B cell (primary cell): ENCODE measurements around the gene PLCD3.

ENCODE experiments used
- EZH2 ChIP-seq: IDR thresholded peaks from 2 replicates; pipeline ENCODE4 v1.6.1; 2012; ENCODE audit warnings: borderline replicate concordance, low read depth, mild to moderate bottlenecking, moderate library complexity, low read length; ENCODE audit not compliant: insufficient read depth, poor library complexity, severe bottlenecking
- TF ChIP-seq, protein P1 (sequence below): fragments of 200-600 bp; IDR thresholded peaks from one replicate; pipeline ENCODE4 v1.8.0; 2022; ENCODE audit warnings: antibody characterized with exemption, mild to moderate bottlenecking

DNA sequence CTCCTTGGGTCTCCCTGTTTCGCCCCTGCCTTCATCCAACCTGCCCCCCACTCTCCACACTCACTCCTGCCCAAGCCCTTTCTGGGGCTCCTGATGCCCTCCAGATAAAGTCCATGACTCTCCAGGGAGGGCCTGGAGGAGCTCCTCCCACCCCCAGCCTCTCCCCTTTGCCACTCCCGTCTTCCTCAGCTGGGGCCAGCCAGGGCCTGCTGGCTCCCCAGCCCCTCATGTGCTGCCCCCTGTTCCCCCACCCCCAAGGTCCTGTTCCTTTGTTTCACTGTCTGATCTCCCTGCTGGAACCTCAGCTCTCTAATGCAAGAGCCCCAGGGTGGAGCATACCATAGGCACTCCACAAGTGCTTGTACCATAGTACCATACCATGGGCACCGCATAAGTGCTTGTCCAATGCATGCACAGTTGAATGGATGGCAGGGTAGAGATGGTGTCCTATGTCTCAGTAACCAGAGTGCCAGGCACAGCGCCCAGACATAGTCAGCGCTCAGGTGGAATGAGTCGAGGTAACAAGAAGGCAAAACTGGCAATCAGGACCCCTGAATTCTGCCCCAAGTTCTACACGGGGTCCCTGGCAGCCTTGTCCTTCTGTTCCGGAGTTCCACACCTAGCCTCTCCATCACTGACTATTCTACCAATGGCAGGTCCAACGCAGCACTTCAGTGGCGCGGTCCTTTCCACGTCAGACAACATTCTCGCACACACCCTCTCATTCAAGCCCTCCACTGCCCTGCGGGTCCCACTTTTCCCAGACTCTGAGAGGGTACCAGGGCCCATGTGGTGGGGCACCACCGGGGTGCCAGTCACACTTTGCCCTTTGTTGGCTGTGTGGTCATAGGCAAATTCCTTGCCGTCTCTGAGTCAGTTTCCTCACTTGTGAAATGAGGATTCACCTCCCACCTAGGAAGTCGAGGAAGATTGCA lies 1.4 kb downstream of the PLCD3 start:
- TF ChIP-seq, protein P1, sequence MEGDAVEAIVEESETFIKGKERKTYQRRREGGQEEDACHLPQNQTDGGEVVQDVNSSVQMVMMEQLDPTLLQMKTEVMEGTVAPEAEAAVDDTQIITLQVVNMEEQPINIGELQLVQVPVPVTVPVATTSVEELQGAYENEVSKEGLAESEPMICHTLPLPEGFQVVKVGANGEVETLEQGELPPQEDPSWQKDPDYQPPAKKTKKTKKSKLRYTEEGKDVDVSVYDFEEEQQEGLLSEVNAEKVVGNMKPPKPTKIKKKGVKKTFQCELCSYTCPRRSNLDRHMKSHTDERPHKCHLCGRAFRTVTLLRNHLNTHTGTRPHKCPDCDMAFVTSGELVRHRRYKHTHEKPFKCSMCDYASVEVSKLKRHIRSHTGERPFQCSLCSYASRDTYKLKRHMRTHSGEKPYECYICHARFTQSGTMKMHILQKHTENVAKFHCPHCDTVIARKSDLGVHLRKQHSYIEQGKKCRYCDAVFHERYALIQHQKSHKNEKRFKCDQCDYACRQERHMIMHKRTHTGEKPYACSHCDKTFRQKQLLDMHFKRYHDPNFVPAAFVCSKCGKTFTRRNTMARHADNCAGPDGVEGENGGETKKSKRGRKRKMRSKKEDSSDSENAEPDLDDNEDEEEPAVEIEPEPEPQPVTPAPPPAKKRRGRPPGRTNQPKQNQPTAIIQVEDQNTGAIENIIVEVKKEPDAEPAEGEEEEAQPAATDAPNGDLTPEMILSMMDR = no peak
- no peak for TF ChIP-seq EZH2
